Transverse colon (tissue), 4 donors: ENCODE data around the gene TOP2A. TPM values are rescaled to one million over a fixed set of nuclear protein-coding genes. Genes with fewer than 3 reads are reported as not detected.
"Not testable (repeated sequence)": the region's sequence is repeated elsewhere in the genome, so short reads cannot be mapped to it uniquely, and the experiment has no call there.

Source experiments
- DNase-seq: peaks from one replicate; pipeline ENCODE4 v3.0.0-alpha.2; 2019
- H3K27ac ChIP-seq, 4 donors: fragments of 200-600 bp; sonication (generic); 2 replicates each; pipeline ENCODE4 v1.5.1; 2016 to 2018; ENCODE audit warnings: inconsistent platforms in 4 of 4
- H3K27me3 ChIP-seq: fragments of 200-600 bp; sonication (generic); 2 replicates; pipeline ENCODE4 v1.5.1; 2017; ENCODE audit warnings: inconsistent platforms
- H3K36me3 ChIP-seq, 4 donors: fragments of 200-600 bp; sonication (generic); 2 replicates each; pipeline ENCODE4 v1.5.1; 2017 to 2019; ENCODE audit warnings: inconsistent platforms in 4 of 4
- H3K4me1 ChIP-seq, 4 donors: fragments of 200-600 bp; sonication (generic); 2 replicates each; pipeline ENCODE4 v1.5.1; 2017 to 2020; ENCODE audit warnings: inconsistent platforms in 4 of 4
- H3K4me3 ChIP-seq, 4 donors: fragments of 200-600 bp; sonication (generic); 1 replicate in 1 of 4; 2 replicates in 3 of 4; pipeline versions ENCODE4 v1.5.1 to v1.6.1; 2017 to 2019; ENCODE audit warnings: inconsistent platforms in 4 of 4
- H3K9me3 ChIP-seq, 2 donors: fragments of 200-600 bp; sonication (generic); 2 replicates each; pipeline ENCODE4 v1.5.1; 2017 to 2019; ENCODE audit warnings: inconsistent platforms in 2 of 2
- CTCF ChIP-seq, 5 experiments: fragments of 200-600 bp in 3 of 5; fragments of 450-650 bp in 2 of 5; sonication (generic) in 3 of 5; IDR thresholded peaks; 1 replicate in 2 of 5; 2 replicates in 3 of 5; pipeline ENCODE4 v1.5.1; 2016 to 2017; ENCODE audit warnings: antibody characterized with exemption in 5 of 5, inconsistent platforms in 3 of 5, mild to moderate bottlenecking in 2 of 5, moderate library complexity in 1 of 5
- EP300 ChIP-seq: sonication (generic); formaldehyde crosslinking; IDR thresholded peaks from one replicate; pipeline ENCODE4 v1.6.1; 2017; ENCODE audit warnings: antibody characterized with exemption, low read depth
- POLR2A ChIP-seq: fragments of 450-650 bp; IDR thresholded peaks from one replicate; pipeline ENCODE4 v1.6.1; 2016; ENCODE audit warnings: antibody characterized with exemption, mild to moderate bottlenecking, moderate library complexity
- POLR2AphosphoS5 ChIP-seq, 3 donors: sonication (generic); formaldehyde crosslinking; IDR thresholded peaks; one replicate each; pipeline ENCODE4 v1.6.1; 2016; ENCODE audit warnings: antibody characterized with exemption in 3 of 3
- WGBS, 2 donors: methylation state at CpG; one replicate each; pipeline ENCODE4 v1.1.5; 2018; ENCODE audit warnings: low coverage in 1 of 2; 5-methylcytosine and 5-hydroxymethylcytosine counted together
- in situ Hi-C, 4 donors: fragments of 200-750 bp; cut with MboI; loops; one replicate each; pipeline versions ENCODE4 v1.15.0 to v1.15.1; 2017; ENCODE audit warnings: low sequenced_read_pairs in 3 of 4, low pct_ligation_motif_present in 1 of 4, low pct_unique_long_range_greater_than_20kb in 1 of 4
- intact Hi-C: fragments of 100-400 bp; cut with DNase I; formaldehyde crosslinking; loops from one replicate; pipeline ENCODE4 v1.15.1; 2023; ENCODE audit warnings: low total_unique reads
- total RNA-seq, 4 donors: library from RNA; depleted of rRNA; stranded (reverse); fragments of >200 nt; gene quantifications; one replicate each; pipeline ENCODE4 v1.1.0, GENCODE V29; 2016

Gene TOP2A
- total RNA-seq, 4 donors from 2014 or later: 0.37 to 25.5 (median 7.5) TPM

GRCh38 chr17:40377832-40378231 lies 39.9 kb downstream of the TOP2A start:
- H3K27ac ChIP-seq: no peak overlapping the region
- H3K9me3 ChIP-seq: no peaks in the 10 kb centered on the region
- intact Hi-C loops: no loop called here
- DNase-seq: no peak
- no peak overlapping the region for H3K4me3 ChIP-seq
- peaks cover 0 to 5% (median 0%) of the 10 kb centered on the region in 4 donors for H3K4me1 ChIP-seq
- H3K36me3 ChIP-seq: no peaks in the 10 kb centered on the region
- 88 to 97% methylated on average over 6 to 13 of the region's 13 CpGs for WGBS, 2 donors
- no peak for TF ChIP-seq POLR2A
- TF ChIP-seq POLR2AphosphoS5 (IDR thresholded peaks at IDR 0.05): no peak
- no peak for TF ChIP-seq EP300
- no peak for TF ChIP-seq CTCF (IDR thresholded peaks at IDR 0.05)
- no peaks in the 10 kb centered on the region for H3K27me3 ChIP-seq
- in situ Hi-C loops: no loop called here

GRCh38 chr17:40376541-40376940 lies 41.2 kb downstream of the TOP2A start:
- H3K27ac ChIP-seq, intact Hi-C loops, H3K9me3 ChIP-seq, H3K4me1 ChIP-seq, H3K27me3 ChIP-seq, H3K36me3 ChIP-seq, DNase-seq, in situ Hi-C loops, H3K4me3 ChIP-seq: not testable (repeated sequence)
- 0 to 82% methylated on average over 1 to 6 of the region's 6 CpGs for WGBS, 2 donors

- 85% methylated on average over 15 of the region's 21 CpGs; no CpG with 5 or more reads in 1 of the 2 donors for WGBS, 2 donors
- intact Hi-C loops, H3K4me3 ChIP-seq, H3K27me3 ChIP-seq, DNase-seq, in situ Hi-C loops, H3K27ac ChIP-seq, H3K4me1 ChIP-seq, H3K36me3 ChIP-seq, H3K9me3 ChIP-seq: not testable (repeated sequence)
Measured at GRCh38 chr17:40375786-40376185, 41.9 kb downstream of the TOP2A start.

GRCh38 chr17:40374821-40375498 lies 42.7 kb downstream of the TOP2A start:
- Histone ChIP-seq H3K36me3 (no peaks in the 10 kb centered on the region), H3K9me3 (no peaks in the 10 kb centered on the region), H3K4me1 (peaks cover 0 to 5% (median 0%) of the 10 kb centered on the region in 4 donors), H3K27me3 (no peaks in the 10 kb centered on the region), H3K27ac (no peak overlapping the region), H3K4me3 (no peak overlapping the region)
- in situ Hi-C loops (no loop called here), intact Hi-C loops (no loop called here)
- no peak for DNase-seq
- TF ChIP-seq POLR2A (no peak), POLR2AphosphoS5 (IDR thresholded peaks at IDR 0.05) (no peak), CTCF (IDR thresholded peaks at IDR 0.05) (no peak), EP300 (no peak)
- 92 to 94% methylated on average over 8 to 14 of the region's 14 CpGs for WGBS, 2 donors

GRCh38 chr17:40373999-40374398 lies 43.7 kb downstream of the TOP2A start:
- Histone ChIP-seq H3K27me3 (no peaks in the 10 kb centered on the region), H3K27ac (peak overlapping the region in 1 of 4 donors; percentile 30), H3K4me1 (peaks cover 0 to 5% (median 0%) of the 10 kb centered on the region in 4 donors), H3K9me3 (no peaks in the 10 kb centered on the region), H3K36me3 (no peaks in the 10 kb centered on the region), H3K4me3 (no peak overlapping the region)
- TF ChIP-seq CTCF (IDR thresholded peaks at IDR 0.05): no peak
- TF ChIP-seq POLR2A: no peak
- no peak for TF ChIP-seq POLR2AphosphoS5 (IDR thresholded peaks at IDR 0.05)
- TF ChIP-seq EP300: no peak
- intact Hi-C loops (no loop called here), in situ Hi-C loops (no loop called here)
- peak; percentile 69 for DNase-seq
- WGBS, 2 donors: 20 to 53% methylated on average over 1 to 8 of the region's 8 CpGs
